H9 (cell line): ENCODE data around the gene C11orf21. TPM values are rescaled to one million over a fixed set of nuclear protein-coding genes. Genes with fewer than 3 reads are reported as not detected.

ENCODE experiments used
- DNase-seq: peaks from one replicate; pipeline ENCODE4 v3.0.0-alpha.2; 2017
- H2AFZ ChIP-seq: one replicate; pipeline ENCODE4 v1.6.1; 2013; ENCODE audit warnings: mild to moderate bottlenecking, low read length, control low read depth, moderate library complexity
- H2AK5ac ChIP-seq: 2 replicates; pipeline ENCODE4 v1.6.1; 2013; ENCODE audit warnings: low read length, control low read depth, mixed read lengths; ENCODE audit not compliant: insufficient read length
- H2BK120ac ChIP-seq: one replicate; pipeline ENCODE4 v1.6.1; 2013; ENCODE audit warnings: low read depth, mild to moderate bottlenecking, low read length, control low read depth, inconsistent platforms; ENCODE audit not compliant: poor library complexity, severe bottlenecking
- H2BK12ac ChIP-seq: 2 replicates; pipeline ENCODE4 v1.6.1; 2013; ENCODE audit warnings: low read length, control low read depth, mixed read lengths, low read depth; ENCODE audit not compliant: insufficient read length
- H2BK15ac ChIP-seq: 2 replicates; pipeline ENCODE4 v1.6.1; 2013; ENCODE audit warnings: low read depth, low read length, control low read depth
- H2BK20ac ChIP-seq: one replicate; pipeline ENCODE4 v1.6.1; 2013; ENCODE audit warnings: low read depth, mild to moderate bottlenecking, low read length, control low read depth, inconsistent platforms; ENCODE audit not compliant: poor library complexity, severe bottlenecking
- H2BK5ac ChIP-seq: 2 replicates; pipeline ENCODE4 v1.6.1; 2013; ENCODE audit warnings: low read length, control low read depth, mixed read lengths; ENCODE audit not compliant: insufficient read length
- H3K14ac ChIP-seq: 2 replicates; pipeline ENCODE4 v1.6.1; 2013; ENCODE audit warnings: low read length, control low read depth; ENCODE audit not compliant: insufficient read depth
- H3K18ac ChIP-seq: 2 replicates; pipeline ENCODE4 v1.6.1; 2013; ENCODE audit warnings: low read depth, mild to moderate bottlenecking, mixed read lengths, low read length, control low read depth; ENCODE audit not compliant: insufficient read length
- H3K23ac ChIP-seq: 2 replicates; pipeline ENCODE4 v1.6.1; 2013; ENCODE audit warnings: low read length, control low read depth, mixed read lengths, low read depth; ENCODE audit not compliant: insufficient read length
- H3K23me2 ChIP-seq: 2 replicates; pipeline ENCODE4 v1.6.1; 2013; ENCODE audit warnings: low read depth, mild to moderate bottlenecking, mixed read lengths, low read length, control low read depth; ENCODE audit not compliant: insufficient read length, poor library complexity, severe bottlenecking
- H3K27ac ChIP-seq: 2 replicates; pipeline ENCODE4 v1.5.1; 2013; ENCODE audit warnings: low read length, control low read depth, mixed read lengths, low read depth; ENCODE audit not compliant: insufficient read length
- H3K27me3 ChIP-seq: 2 replicates; pipeline ENCODE4 v1.6.1; 2013; ENCODE audit warnings: low read length, control low read depth, inconsistent platforms; ENCODE audit not compliant: insufficient read depth
- H3K4ac ChIP-seq: 2 replicates; pipeline ENCODE4 v1.6.1; 2013; ENCODE audit warnings: low read depth, mild to moderate bottlenecking, control low read depth, inconsistent platforms, low read length, moderate library complexity
- H3K4me1 ChIP-seq: 2 replicates; pipeline ENCODE4 v1.6.1; 2013; ENCODE audit warnings: low read length, control low read depth, inconsistent platforms; ENCODE audit not compliant: insufficient read depth
- H3K4me2 ChIP-seq: 2 replicates; pipeline ENCODE4 v1.6.1; 2013; ENCODE audit warnings: low read length, control low read depth, mixed read lengths; ENCODE audit not compliant: insufficient read length, insufficient read depth
- H3K56ac ChIP-seq: 2 replicates; pipeline ENCODE4 v1.6.1; 2013; ENCODE audit warnings: low read depth, mild to moderate bottlenecking, mixed read lengths, low read length, control low read depth; ENCODE audit not compliant: insufficient read length
- H3K79me1 ChIP-seq: 2 replicates; pipeline ENCODE4 v1.6.1; 2013; ENCODE audit warnings: low read depth, mild to moderate bottlenecking, moderate library complexity, low read length, control low read depth, inconsistent platforms; ENCODE audit not compliant: insufficient read depth, poor library complexity, severe bottlenecking
- H3K79me2 ChIP-seq: 2 replicates; pipeline ENCODE4 v1.6.1; 2013; ENCODE audit warnings: low read length, control low read depth, inconsistent platforms; ENCODE audit not compliant: insufficient read depth
- H3K9ac ChIP-seq: 2 replicates; pipeline ENCODE4 v1.6.1; 2013; ENCODE audit warnings: low read length, control low read depth, mixed read lengths; ENCODE audit not compliant: insufficient read length; ENCODE audit errors: extremely low read depth
- H3K9me3 ChIP-seq: one replicate; pipeline ENCODE4 v1.6.1; 2013; ENCODE audit warnings: low read depth, low read length, inconsistent platforms; ENCODE audit not compliant: control insufficient read depth
- H3T11ph ChIP-seq: one replicate; pipeline ENCODE4 v1.6.1; 2013; ENCODE audit warnings: mild to moderate bottlenecking, low read length, control low read depth, inconsistent platforms
- H4K20me1 ChIP-seq: one replicate; pipeline ENCODE4 v1.6.1; 2013; ENCODE audit not compliant: control insufficient read depth, insufficient read length, insufficient read depth
- H4K5ac ChIP-seq: 2 replicates; pipeline ENCODE4 v1.6.1; 2013; ENCODE audit warnings: low read depth, mild to moderate bottlenecking, mixed read lengths, low read length, control low read depth; ENCODE audit not compliant: insufficient read length
- H4K8ac ChIP-seq: replicated peaks from 2 replicates; pipeline ENCODE4 v1.6.1; 2013; ENCODE audit warnings: low read length, control low read depth, mixed read lengths, low read depth; ENCODE audit not compliant: insufficient read length
- H4K91ac ChIP-seq: 2 replicates; pipeline ENCODE4 v1.6.1; 2013; ENCODE audit warnings: low read depth, mild to moderate bottlenecking, moderate library complexity, mixed read lengths, low read length, control low read depth; ENCODE audit not compliant: insufficient read length
- H3K27ac Mint-ChIP-seq, 3 experiments: 2 replicates in 2 of 3; 3 replicates in 1 of 3; pipeline ENCODE4 v1.8.0; 2020 to 2021; ENCODE audit warnings: mixed read lengths in 3 of 3, mild to moderate bottlenecking in 1 of 3, moderate library complexity in 1 of 3
- H3K27me3 Mint-ChIP-seq: 2 replicates; pipeline ENCODE4 v1.8.0; 2021; ENCODE audit warnings: low read depth, mild to moderate bottlenecking, moderate library complexity, mixed read lengths
- H3K36me3 Mint-ChIP-seq, 3 experiments: 2 replicates in 2 of 3; 3 replicates in 1 of 3; pipeline ENCODE4 v1.8.0; 2020 to 2021; ENCODE audit warnings: low read depth in 3 of 3, mixed read lengths in 3 of 3; ENCODE audit not compliant: insufficient read depth in 1 of 3
- H3K4me1 Mint-ChIP-seq, 2 experiments: 2 replicates each; pipeline ENCODE4 v1.8.0; 2020; ENCODE audit warnings: mixed read lengths in 2 of 2
- H3K4me3 Mint-ChIP-seq, 2 experiments: 2 replicates in 1 of 2; 3 replicates in 1 of 2; pipeline ENCODE4 v1.8.0; 2020 to 2021; ENCODE audit warnings: mild to moderate bottlenecking in 2 of 2, mixed read lengths in 2 of 2, moderate library complexity in 1 of 2
- H3K9me3 Mint-ChIP-seq, 2 experiments: 2 replicates in 1 of 2; 3 replicates in 1 of 2; pipeline ENCODE4 v1.8.0; 2020; ENCODE audit warnings: mild to moderate bottlenecking in 2 of 2, mixed read lengths in 2 of 2, moderate library complexity in 1 of 2
- WGBS: extraction: QIAGEN DNeasy Blood & Tissue Kit; methylation state at CpG from one replicate; pipeline ENCODE4 v1.1.7; 2013; ENCODE audit warnings: missing lambda C conversion rate, low lambda C conversion rate, mixed read lengths; ENCODE audit not compliant: insufficient read length; ENCODE audit errors: extremely low coverage; 5-methylcytosine and 5-hydroxymethylcytosine counted together
- total RNA-seq: library from RNA; stranded (reverse); gene quantifications from 2 replicates; pipeline ENCODE4 v1.2.1, GENCODE V29; 2021
- TF ChIP-seq, protein P1 (sequence below): fragments of 200-600 bp; sonication (generic); conservative IDR thresholded peaks from 3 replicates; pipeline ENCODE4 v1.8.0; 2021; ENCODE audit warnings: antibody characterized with exemption, mild to moderate bottlenecking

Gene C11orf21
- total RNA-seq, 1 experiment from 2014 or later = not detected

DNA sequence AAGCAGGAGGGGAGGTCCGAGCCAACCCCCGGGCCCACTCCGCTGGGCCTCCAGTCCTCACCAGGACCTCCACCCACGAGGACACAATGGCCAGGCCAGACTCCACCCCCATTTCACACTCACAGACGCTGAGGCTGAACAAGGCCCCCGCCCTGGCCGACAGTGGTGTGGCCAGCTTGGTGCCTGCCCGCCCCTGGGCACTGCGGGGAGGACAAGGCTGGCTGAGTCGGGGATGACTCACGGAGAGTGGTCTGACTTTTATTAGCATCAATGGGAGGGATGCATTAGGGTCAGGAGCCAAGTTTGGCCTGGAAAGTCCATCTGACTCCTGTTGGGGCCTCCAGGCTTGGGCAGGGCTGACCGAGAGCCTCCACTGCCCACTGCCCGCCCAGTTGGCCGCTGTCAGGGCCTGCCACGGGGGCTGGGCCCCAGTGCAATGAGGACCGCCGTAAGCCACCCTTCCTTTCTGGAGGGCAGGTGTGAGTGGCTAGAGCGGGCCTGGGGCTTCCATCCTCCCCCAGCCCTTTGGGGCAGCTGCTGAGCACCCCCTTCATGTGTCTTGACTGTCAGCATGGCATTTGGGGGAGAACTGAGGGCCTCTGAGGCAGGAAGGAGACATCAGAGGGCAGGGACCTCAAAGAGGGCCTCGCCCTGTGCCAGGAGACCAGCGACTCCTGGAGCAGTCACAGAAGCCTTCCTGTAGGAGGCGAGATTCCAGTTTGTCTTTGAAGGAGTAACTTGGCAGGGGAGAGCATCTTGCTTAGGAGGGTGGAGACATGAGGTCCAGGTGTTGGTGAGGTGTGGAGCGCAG lies 10.7 kb upstream of the C11orf21 start:
- Histone ChIP-seq H2BK120ac (no peak overlapping the region), H3K56ac (no peak overlapping the region), H3K79me1 (no peaks in the 10 kb centered on the region), H3K79me2 (no peaks in the 10 kb centered on the region), H3K27ac (no peak overlapping the region), H3K9ac (no peak overlapping the region), H3K23me2 (no peaks in the 10 kb centered on the region), H3K23ac (no peak overlapping the region), H3K9me3 (no peaks in the 10 kb centered on the region), H3K14ac (peak overlapping the region; percentile 45; the same call in 1 of the 2 replicates), H2BK15ac (no peak overlapping the region), H2AFZ (no peak overlapping the region), H2BK5ac (no peak overlapping the region), H3K4me1 (no peaks in the 10 kb centered on the region), H2BK12ac (no peak overlapping the region), H3K4me2 (no peak overlapping the region), H4K91ac (no peak overlapping the region), H4K20me1 (no peaks in the 10 kb centered on the region), H3K27me3 (no peaks in the 10 kb centered on the region), H3K18ac (no peak overlapping the region), H3K4ac (no peak overlapping the region), H2AK5ac (no peak overlapping the region), H4K8ac (no peak overlapping the region), H3T11ph (no peak overlapping the region), H2BK20ac (no peak overlapping the region), H4K5ac (no peak overlapping the region)
- H3K27ac Mint-ChIP-seq = no peak overlapping the region
- no peak overlapping the region for H3K4me3 Mint-ChIP-seq
- no peak for DNase-seq
- TF ChIP-seq, protein P1, sequence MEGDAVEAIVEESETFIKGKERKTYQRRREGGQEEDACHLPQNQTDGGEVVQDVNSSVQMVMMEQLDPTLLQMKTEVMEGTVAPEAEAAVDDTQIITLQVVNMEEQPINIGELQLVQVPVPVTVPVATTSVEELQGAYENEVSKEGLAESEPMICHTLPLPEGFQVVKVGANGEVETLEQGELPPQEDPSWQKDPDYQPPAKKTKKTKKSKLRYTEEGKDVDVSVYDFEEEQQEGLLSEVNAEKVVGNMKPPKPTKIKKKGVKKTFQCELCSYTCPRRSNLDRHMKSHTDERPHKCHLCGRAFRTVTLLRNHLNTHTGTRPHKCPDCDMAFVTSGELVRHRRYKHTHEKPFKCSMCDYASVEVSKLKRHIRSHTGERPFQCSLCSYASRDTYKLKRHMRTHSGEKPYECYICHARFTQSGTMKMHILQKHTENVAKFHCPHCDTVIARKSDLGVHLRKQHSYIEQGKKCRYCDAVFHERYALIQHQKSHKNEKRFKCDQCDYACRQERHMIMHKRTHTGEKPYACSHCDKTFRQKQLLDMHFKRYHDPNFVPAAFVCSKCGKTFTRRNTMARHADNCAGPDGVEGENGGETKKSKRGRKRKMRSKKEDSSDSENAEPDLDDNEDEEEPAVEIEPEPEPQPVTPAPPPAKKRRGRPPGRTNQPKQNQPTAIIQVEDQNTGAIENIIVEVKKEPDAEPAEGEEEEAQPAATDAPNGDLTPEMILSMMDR = peak; percentile 46; the same call in 2 of the 3 replicates
- no peaks in the 10 kb centered on the region for H3K4me1 Mint-ChIP-seq
- WGBS = no CpG with 5 or more reads among the region's 22 CpGs
- H3K36me3 Mint-ChIP-seq = no peaks in the 10 kb centered on the region
- no peaks in the 10 kb centered on the region for H3K9me3 Mint-ChIP-seq
- H3K27me3 Mint-ChIP-seq = peaks cover 7% of the 10 kb centered on the region
